T47D (cell line): ENCODE data around the gene ADCK1.
"Not testable (repeated sequence)": the region's sequence is repeated elsewhere in the genome, so short reads cannot be mapped to it uniquely, and the experiment has no call there.

Experiments used
- DNase-seq, 2 experiments: peaks; one replicate each; pipeline versions ENCODE4 v3.0.0 to v3.0.0-alpha.2; 2011 to 2012; ENCODE audit warnings: low read depth in 1 of 2, low spot score in 1 of 2
- JUND ChIP-seq: IDR thresholded peaks from 2 replicates; pipeline ENCODE4 v1.6.1; 2012; ENCODE audit warnings: low read depth
- in situ Hi-C: cut with HindIII; loops from 2 replicates; pipeline ENCODE4 v1.10.0; 2016; ENCODE audit warnings: low sequenced_read_pairs, low pct_unique_long_range_greater_than_20kb

ADCK1 gene

GRCh38 chr14:77920312-77920711 is 120.4 kb downstream of the ADCK1 start:
- TF ChIP-seq JUND, result no peak
- no peak for DNase-seq
- in situ Hi-C loops, result no loop called here

- no peak for DNase-seq
- no peak for TF ChIP-seq JUND
- in situ Hi-C loops, result no loop called here
Measured at GRCh38 chr14:77921818-77922217, 121.9 kb downstream of the ADCK1 start.

GRCh38 chr14:77923131-77923936 is 123.4 kb downstream of the ADCK1 start:
- no peak for TF ChIP-seq JUND
- in situ Hi-C loops, result no loop called here
- DNase-seq, result no peak

- DNase-seq, result no peak
- in situ Hi-C loops, result no loop called here
- TF ChIP-seq JUND, result no peak
Measured at GRCh38 chr14:77924141-77924948, 124.4 kb downstream of the ADCK1 start.

- in situ Hi-C loops, result no loop called here
- no peak for TF ChIP-seq JUND
- DNase-seq, result no peak
Measured at GRCh38 chr14:77926942-77927341, 127.0 kb downstream of the ADCK1 start.

- in situ Hi-C loops, result no loop called here
- no peak for TF ChIP-seq JUND
- no peak for DNase-seq
Measured at GRCh38 chr14:77931441-77931840, 131.5 kb downstream of the ADCK1 start.

- DNase-seq, result no peak
- in situ Hi-C loops, result no loop called here
- no peak for TF ChIP-seq JUND
Measured at GRCh38 chr14:77936138-77936639, 136.3 kb downstream of the ADCK1 start.

- in situ Hi-C loops, result no loop called here
- no peak for TF ChIP-seq JUND
- no peak for DNase-seq
Measured at GRCh38 chr14:77947372-77947771, 147.5 kb downstream of the ADCK1 start.

- no peak for TF ChIP-seq JUND
- in situ Hi-C loops, result no loop called here
- DNase-seq, result no peak
Measured at GRCh38 chr14:77950371-77951063, 150.6 kb downstream of the ADCK1 start.

- in situ Hi-C loops, result no loop called here
- DNase-seq, result no peak
- no peak for TF ChIP-seq JUND
Measured at GRCh38 chr14:77955816-77956484, 156.0 kb downstream of the ADCK1 start.

- DNase-seq, in situ Hi-C loops: not testable (repeated sequence)
Measured at GRCh38 chr14:77959686-77960085, 159.8 kb downstream of the ADCK1 start.
